Measurements from ENCODE around the gene TRIM4. TPM values are rescaled to one million over a fixed set of nuclear protein-coding genes. Genes with fewer than 3 reads are reported as not detected.

Gene TRIM4
- total RNA-seq, 1 experiment from 2014 or later: 6.9 TPM

- Histone ChIP-seq H3K9ac (ENCODE audit: extremely low read depth, insufficient read length, low read length) (no peak overlapping the region), H3K23ac (ENCODE audit: insufficient read length, low read depth, low read length) (no peak overlapping the region), H2BK15ac (ENCODE audit: low read depth, low read length) (no peak overlapping the region), H4K8ac (replicated peaks; ENCODE audit: insufficient read length, low read depth, low read length) (no peak overlapping the region), H3K27me3 (ENCODE audit: insufficient read depth, low read length) (no peaks in the 10 kb centered on the region), H3K56ac (ENCODE audit: insufficient read length, low read depth, low read length) (no peak overlapping the region), H2BK120ac (ENCODE audit: low read depth, low read length, poor library complexity, severe bottlenecking) (no peak overlapping the region), H3T11ph (ENCODE audit: low read length) (no peak overlapping the region), H3K9me3 (ENCODE audit: control insufficient read depth, low read depth, low read length) (no peaks in the 10 kb centered on the region), H3K14ac (ENCODE audit: insufficient read depth, low read length) (no peak overlapping the region), H3K4me2 (ENCODE audit: insufficient read depth, insufficient read length, low read length) (no peak overlapping the region), H2BK12ac (ENCODE audit: insufficient read length, low read depth, low read length) (no peak overlapping the region), H4K91ac (ENCODE audit: insufficient read length, low read depth, low read length) (no peak overlapping the region), H4K20me1 (ENCODE audit: control insufficient read depth, insufficient read depth, insufficient read length) (no peaks in the 10 kb centered on the region), H3K4me1 (ENCODE audit: insufficient read depth, low read length) (no peaks in the 10 kb centered on the region), H2BK5ac (ENCODE audit: insufficient read length, low read length) (no peak overlapping the region), H2AFZ (ENCODE audit: low read length) (no peak overlapping the region), H3K79me1 (ENCODE audit: insufficient read depth, low read depth, low read length, poor library complexity, severe bottlenecking) (no peaks in the 10 kb centered on the region), H2AK5ac (ENCODE audit: insufficient read length, low read length) (no peak overlapping the region), H4K5ac (ENCODE audit: insufficient read length, low read depth, low read length) (no peak overlapping the region), H3K18ac (ENCODE audit: insufficient read length, low read depth, low read length) (no peak overlapping the region), H3K4ac (ENCODE audit: low read depth, low read length) (no peak overlapping the region), H2BK20ac (ENCODE audit: low read depth, low read length, poor library complexity, severe bottlenecking) (no peak overlapping the region), H3K23me2 (ENCODE audit: insufficient read length, low read depth, low read length, poor library complexity, severe bottlenecking) (no peaks in the 10 kb centered on the region), H3K79me2 (ENCODE audit: insufficient read depth, low read length) (no peaks in the 10 kb centered on the region), H3K27ac (ENCODE audit: insufficient read length, low read depth, low read length) (no peak overlapping the region)
- no peaks in the 10 kb centered on the region for H3K4me1 Mint-ChIP-seq
- no CpG with 5 or more reads among the region's 10 CpGs for WGBS (ENCODE audit: extremely low coverage, insufficient read length, low lambda C conversion rate)
- no peaks in the 10 kb centered on the region for H3K9me3 Mint-ChIP-seq
- H3K27me3 Mint-ChIP-seq (ENCODE audit: low read depth): peaks cover 1% of the 10 kb centered on the region; the same call in 1 of the 2 replicates
- peaks cover 1 to 37% (median 6%) of the 10 kb centered on the region in 3 experiments; a peak in 4 of 7 replicates for H3K36me3 Mint-ChIP-seq (ENCODE audit: insufficient read depth in 1 of 3, low read depth in 3 of 3)
- TF ChIP-seq, protein P1, sequence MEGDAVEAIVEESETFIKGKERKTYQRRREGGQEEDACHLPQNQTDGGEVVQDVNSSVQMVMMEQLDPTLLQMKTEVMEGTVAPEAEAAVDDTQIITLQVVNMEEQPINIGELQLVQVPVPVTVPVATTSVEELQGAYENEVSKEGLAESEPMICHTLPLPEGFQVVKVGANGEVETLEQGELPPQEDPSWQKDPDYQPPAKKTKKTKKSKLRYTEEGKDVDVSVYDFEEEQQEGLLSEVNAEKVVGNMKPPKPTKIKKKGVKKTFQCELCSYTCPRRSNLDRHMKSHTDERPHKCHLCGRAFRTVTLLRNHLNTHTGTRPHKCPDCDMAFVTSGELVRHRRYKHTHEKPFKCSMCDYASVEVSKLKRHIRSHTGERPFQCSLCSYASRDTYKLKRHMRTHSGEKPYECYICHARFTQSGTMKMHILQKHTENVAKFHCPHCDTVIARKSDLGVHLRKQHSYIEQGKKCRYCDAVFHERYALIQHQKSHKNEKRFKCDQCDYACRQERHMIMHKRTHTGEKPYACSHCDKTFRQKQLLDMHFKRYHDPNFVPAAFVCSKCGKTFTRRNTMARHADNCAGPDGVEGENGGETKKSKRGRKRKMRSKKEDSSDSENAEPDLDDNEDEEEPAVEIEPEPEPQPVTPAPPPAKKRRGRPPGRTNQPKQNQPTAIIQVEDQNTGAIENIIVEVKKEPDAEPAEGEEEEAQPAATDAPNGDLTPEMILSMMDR (conservative IDR thresholded peaks at IDR 0.05): no peak
- no peak overlapping the region for H3K4me3 Mint-ChIP-seq
- DNase-seq: no peak
- H3K27ac Mint-ChIP-seq: no peak overlapping the region
Observed at GRCh38 chr7:99901581-99901980, 17.7 kb downstream of the TRIM4 start.
